H1 (cell line): ENCODE results near the gene AKR7A3. TPM values are rescaled to one million over a fixed set of nuclear protein-coding genes. Genes with fewer than 3 reads are reported as not detected.

Experiments used
- CHD1 ChIP-seq: IDR thresholded peaks from 2 replicates; pipeline ENCODE4 v1.6.1; 2012; ENCODE audit warnings: low read depth, low read length, improper control_type of control experiment
- GABPA ChIP-seq: IDR thresholded peaks from 2 replicates; pipeline ENCODE4 v1.6.1; 2011; ENCODE audit warnings: mild to moderate bottlenecking, low read length, moderate library complexity, borderline replicate concordance; ENCODE audit not compliant: insufficient read depth
- KDM1A ChIP-seq: fragments of 200-600, 300-600 bp; sonication (generic); IDR thresholded peaks from 2 replicates; pipeline ENCODE4 v1.7.1; 2016; ENCODE audit warnings: mild to moderate bottlenecking, low read length, borderline replicate concordance
- SIN3A ChIP-seq, 2 experiments: IDR thresholded peaks in 1 of 2; conservative IDR thresholded peaks in 1 of 2; 2 replicates each; pipeline ENCODE4 v1.6.1; 2011 to 2012; ENCODE audit warnings: low read length in 2 of 2, improper control_type of control experiment in 1 of 2, low read depth in 1 of 2, mild to moderate bottlenecking in 1 of 2
- polyA plus RNA-seq, 7 experiments: library from polyadenylated mRNA; depleted of rRNA in 3 of 7; stranded (reverse) in 5 of 7; unstranded in 2 of 7; fragments of >200 nt in 5 of 7; fragments of 200-250 nt in 2 of 7; gene quantifications; 1 replicate in 5 of 7; 2 replicates in 1 of 7; 4 replicates in 1 of 7; pipeline versions ENCODE4 v1.2.1 to v1.2.3, GENCODE V29; 2011 to 2013; ENCODE audit warnings: missing spikeins in 2 of 7, mixed read lengths in 2 of 7
- total RNA-seq: library from RNA; stranded (reverse); fragmentation: NEBNext Ultra II Directional; extraction: Animal tissue kit (Norgen Biotek cat#: 25700); gene quantifications from 2 replicates; pipeline ENCODE4 v1.2.1, GENCODE V29; 2021

Gene AKR7A3
- total and polyA plus RNA-seq, 2 of the 8 experiments (the other 6 are each of a cell fraction or from before 2014, with no cell fraction given) = 0.62 to 0.65 TPM

- TF ChIP-seq GABPA = no peak
- no peak for TF ChIP-seq SIN3A (conservative IDR thresholded peaks at IDR 0.05 in 1 of 2, IDR thresholded peaks at IDR 0.05 in 1 of 2; ENCODE audit: low read depth in 1 of 2, low read length in 2 of 2)
- no peak for TF ChIP-seq CHD1
- TF ChIP-seq KDM1A = no peak
Observed at GRCh38 chr1:19322481-19322880, 33.9 kb upstream of the AKR7A3 start (continued).
